HEK293 (cell line): ENCODE results near the gene HGFAC.

Experiments used
- ZNF292 ChIP-seq: fragments of 450-650 bp; formaldehyde crosslinking; IDR thresholded peaks from 2 replicates; pipeline ENCODE4 v1.5.1; 2016; ENCODE audit warnings: low read depth, missing biosample characterization, missing genetic modification characterization, borderline replicate concordance
- ZNF660 ChIP-seq: fragments of 450-650 bp; IDR thresholded peaks from 2 replicates; pipeline ENCODE4 v1.5.1; 2018; ENCODE audit warnings: missing biosample characterization, mild to moderate bottlenecking, missing genetic modification characterization
- ZNF664 ChIP-seq: fragments of 450-650 bp; formaldehyde crosslinking; IDR thresholded peaks from 2 replicates; pipeline ENCODE4 v1.5.1; 2016; ENCODE audit warnings: missing biosample characterization, missing genetic modification characterization
- TF ChIP-seq, protein P1 (sequence below): fragments of 450-650 bp; formaldehyde crosslinking; IDR thresholded peaks from 2 replicates; pipeline ENCODE4 v1.5.1; 2016; ENCODE audit warnings: missing biosample characterization, missing genetic modification characterization

DNA sequence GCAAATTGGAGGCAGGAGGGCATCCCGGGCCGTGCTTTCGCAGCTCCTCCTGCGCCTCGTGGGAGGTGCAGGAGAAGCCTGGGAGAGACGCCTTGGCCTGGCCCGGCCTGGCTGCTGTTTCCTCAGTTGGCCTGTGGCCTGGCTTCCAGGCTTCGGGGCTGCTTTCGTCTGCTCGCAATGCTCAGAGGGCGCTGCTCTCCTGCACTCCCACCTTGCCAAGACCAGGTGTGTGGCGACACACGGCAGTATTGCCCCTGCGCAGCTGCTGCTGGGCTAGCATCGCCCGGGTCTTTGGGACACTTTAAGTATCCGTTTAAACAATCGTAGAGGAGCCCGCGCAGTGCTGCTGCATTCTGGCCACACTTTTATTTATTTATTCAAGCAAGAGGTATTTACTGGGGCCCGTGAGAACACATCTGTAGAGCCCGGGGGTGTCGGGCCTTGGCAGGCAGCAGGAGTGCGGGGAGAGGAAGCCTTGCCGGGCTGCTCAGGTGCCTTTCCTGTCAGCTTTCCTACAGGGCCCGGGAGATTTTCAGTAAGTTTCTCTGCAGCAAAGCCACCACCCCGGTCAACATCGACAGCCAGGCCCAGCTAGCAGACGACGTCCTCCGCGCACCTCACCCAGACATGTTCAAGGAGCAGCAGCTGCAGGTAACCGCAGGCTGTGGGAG, 26.2 kb upstream of the HGFAC start:
- no peak for TF ChIP-seq ZNF292
- TF ChIP-seq, protein P1, sequence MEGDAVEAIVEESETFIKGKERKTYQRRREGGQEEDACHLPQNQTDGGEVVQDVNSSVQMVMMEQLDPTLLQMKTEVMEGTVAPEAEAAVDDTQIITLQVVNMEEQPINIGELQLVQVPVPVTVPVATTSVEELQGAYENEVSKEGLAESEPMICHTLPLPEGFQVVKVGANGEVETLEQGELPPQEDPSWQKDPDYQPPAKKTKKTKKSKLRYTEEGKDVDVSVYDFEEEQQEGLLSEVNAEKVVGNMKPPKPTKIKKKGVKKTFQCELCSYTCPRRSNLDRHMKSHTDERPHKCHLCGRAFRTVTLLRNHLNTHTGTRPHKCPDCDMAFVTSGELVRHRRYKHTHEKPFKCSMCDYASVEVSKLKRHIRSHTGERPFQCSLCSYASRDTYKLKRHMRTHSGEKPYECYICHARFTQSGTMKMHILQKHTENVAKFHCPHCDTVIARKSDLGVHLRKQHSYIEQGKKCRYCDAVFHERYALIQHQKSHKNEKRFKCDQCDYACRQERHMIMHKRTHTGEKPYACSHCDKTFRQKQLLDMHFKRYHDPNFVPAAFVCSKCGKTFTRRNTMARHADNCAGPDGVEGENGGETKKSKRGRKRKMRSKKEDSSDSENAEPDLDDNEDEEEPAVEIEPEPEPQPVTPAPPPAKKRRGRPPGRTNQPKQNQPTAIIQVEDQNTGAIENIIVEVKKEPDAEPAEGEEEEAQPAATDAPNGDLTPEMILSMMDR (tag by site-specific recombination), result no peak
- no peak for TF ChIP-seq ZNF660 (tag by site-specific recombination)
- no peak for TF ChIP-seq ZNF664 (tag by site-specific recombination)
